Myocyte (in vitro differentiated cells): Measurements from ENCODE around the gene LIMS2. TPM values are rescaled to one million over a fixed set of nuclear protein-coding genes. Genes with fewer than 3 reads are reported as not detected.

ENCODE experiments used
- DNase-seq: peaks from one replicate; pipeline ENCODE4 v3.0.0-alpha.2; 2012; ENCODE audit warnings: low read depth
- polyA plus RNA-seq: library from polyadenylated mRNA; unstranded; fragments of >200 nt; gene quantifications from one replicate; pipeline ENCODE4 v1.2.1, GENCODE V29; 2012; ENCODE audit warnings: missing spikeins
- total RNA-seq: library from RNA; depleted of rRNA; stranded (reverse); fragments of >200 nt; gene quantifications from 2 replicates; pipeline ENCODE4 v1.2.3, GENCODE V29; 2014

Gene LIMS2, protein sequence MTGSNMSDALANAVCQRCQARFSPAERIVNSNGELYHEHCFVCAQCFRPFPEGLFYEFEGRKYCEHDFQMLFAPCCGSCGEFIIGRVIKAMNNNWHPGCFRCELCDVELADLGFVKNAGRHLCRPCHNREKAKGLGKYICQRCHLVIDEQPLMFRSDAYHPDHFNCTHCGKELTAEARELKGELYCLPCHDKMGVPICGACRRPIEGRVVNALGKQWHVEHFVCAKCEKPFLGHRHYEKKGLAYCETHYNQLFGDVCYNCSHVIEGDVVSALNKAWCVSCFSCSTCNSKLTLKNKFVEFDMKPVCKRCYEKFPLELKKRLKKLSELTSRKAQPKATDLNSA
- total RNA-seq, result 6.9 and 8.8 TPM in 2 replicates
- polyA plus RNA-seq, result 121 TPM

DNA sequence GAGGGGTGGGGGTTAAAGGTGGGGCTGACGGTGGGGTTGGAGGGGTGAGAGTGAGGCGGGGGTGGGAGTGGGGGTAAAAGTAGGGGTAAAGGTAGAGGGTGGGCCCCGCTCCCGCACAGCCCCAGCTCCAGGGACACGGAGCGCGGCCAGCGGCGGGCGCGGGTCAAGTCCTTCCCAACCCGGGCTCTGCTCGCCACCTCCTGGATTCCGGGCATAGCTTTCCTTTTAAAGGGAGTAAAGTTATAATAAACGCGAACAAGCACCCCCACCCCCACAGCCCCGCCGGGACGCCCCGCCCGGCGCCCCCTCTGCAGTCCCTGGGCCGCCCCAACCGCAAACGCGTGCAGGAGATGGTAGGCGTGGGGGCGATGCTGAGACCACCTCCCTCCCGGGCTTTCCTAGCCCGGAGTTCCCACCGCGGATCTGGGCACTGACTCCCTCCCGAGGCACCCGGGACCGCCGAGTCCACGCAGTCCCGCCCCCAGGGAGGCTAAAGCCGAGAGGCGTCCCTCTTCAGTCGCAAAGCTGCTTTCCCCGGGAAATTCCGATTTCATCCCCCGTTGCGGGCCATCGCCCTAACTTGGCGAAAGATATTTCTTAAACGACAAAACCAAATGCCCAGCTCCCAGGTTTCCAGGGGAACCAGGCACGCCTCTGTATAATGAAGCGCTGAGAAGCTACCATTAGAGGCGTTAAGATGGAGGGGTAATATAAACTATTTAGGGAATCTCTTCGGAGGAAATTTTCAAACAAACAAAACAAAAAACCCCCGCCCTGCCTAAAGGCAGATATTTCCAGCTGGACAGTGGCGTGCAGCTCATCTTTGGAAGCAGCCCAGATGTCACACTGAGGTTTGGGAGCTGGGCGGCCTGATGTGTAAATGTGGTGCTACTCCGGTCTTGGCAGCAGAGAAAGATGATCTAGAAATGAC lies at the start of gene LIMS2:
Gene LIMS2, minus strand, starts transcription at position 200 of the 931 bp plus-strand sequence. CDS start 506 bp downstream, outside the sequence.
- peak; percentile 73 for DNase-seq

DNA sequence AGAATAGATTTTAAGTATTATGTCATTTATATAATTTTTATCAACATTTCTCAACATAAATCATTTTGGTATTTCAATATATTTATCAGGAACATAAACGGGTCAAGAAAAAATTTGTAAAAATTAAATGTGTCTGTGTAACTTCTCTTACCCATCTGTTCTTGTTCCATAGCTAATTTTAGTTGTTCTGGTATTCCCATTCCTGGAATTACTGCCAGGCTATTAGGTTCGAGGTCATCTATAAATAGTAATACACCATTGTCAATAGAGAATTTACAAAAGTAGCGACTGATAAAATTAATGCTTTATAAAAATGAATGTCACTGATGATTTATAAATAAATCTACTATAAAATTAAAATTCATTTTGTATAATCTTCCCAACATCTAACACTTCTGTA lies 47.5 kb upstream of the LIMS2 start:
- DNase-seq, result peak; percentile 37

DNA sequence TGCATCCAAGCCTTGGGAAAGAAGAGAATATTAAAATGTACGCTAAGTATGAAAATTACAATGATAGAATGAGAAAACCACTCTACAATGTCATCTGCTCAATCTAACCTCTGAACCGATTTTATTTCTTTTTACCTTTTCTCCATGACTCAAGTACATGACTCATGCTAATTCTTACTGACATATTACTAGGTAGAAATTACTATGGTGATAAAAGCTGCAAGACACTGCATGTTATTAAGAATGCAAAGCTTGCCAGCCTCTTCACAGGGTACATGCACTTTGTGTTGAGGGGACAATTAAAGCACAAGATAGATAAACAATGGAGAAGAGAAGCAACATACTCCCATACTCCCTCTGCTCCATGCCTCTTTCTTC lies 46.6 kb upstream of the LIMS2 start:
- no peak for DNase-seq

DNA sequence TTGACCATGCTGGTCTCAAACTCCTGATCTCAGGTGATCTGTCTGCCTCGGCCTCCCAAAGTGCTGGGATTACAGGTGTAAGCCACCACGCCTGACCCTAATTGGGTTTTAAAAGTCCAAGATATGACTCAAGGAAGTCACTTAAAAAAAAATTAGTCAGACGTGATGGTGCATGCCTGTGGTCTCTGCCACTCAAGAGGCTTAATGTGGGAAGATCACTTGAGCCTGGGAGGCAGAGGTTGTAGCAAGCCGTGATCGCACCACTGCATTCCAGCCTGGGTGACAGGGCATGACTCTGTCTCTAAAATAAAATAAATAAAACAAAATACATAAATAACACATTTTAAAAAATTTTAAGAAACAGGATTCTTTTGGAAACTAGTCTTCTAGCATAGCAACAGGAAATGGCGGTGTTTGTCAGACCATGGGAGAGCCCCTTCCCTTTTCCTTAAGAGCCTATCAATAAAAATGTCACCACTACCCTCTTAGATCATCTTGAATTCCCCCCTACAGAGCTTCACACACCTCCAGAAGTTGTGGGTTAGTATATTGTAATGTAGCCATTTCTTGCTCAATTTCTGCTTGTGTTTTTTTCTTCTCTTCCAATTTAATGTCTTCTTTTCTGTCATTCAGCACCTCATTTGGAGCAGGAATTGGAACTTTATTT lies 46.1 kb upstream of the LIMS2 start:
- DNase-seq, result peak; percentile 85

DNA sequence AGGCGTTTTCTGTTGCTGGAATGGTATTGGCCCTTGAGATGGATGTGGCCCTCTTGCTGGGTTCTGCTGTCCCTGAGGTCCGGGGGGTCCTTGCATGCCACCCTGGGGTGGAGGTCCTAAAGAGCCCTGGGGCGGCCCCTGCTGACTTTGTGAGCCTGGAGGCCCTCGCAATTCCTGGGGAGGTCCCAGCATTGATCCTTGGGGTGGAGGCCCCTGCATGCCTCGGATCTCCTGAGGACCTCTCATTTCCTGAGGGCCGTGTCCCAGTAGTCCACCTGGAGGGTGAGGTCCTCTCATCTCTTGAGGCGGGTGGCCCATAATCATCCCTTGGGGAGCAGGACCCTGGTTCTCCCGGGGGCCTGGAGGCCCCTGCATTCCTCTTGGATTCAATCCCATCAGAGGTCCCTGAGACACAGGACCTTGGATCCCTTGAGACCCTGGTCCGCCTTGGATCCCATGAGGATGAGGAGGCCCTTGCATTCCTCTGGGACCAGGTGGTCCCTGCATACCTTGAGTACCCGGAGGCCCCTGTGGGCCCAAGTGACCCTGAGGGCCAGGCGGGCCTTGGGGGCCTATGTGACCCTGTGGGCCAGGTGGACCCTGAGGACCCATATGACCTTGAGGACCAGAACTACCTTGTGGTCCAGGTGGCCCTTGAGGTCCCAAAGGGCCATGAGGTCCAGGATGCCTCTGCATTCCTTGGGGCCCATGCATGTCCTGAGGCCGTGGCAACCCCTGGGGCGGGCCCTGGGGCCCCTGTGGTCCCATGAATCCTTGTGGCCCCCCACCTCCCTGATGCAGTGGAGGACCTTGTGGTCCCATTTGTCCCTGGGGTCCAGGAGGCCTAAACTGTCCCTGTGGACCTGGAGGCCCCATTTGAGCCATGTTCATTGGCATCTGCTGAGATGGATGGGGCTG lies 44.2 kb upstream of the LIMS2 start:
- no peak for DNase-seq

DNA sequence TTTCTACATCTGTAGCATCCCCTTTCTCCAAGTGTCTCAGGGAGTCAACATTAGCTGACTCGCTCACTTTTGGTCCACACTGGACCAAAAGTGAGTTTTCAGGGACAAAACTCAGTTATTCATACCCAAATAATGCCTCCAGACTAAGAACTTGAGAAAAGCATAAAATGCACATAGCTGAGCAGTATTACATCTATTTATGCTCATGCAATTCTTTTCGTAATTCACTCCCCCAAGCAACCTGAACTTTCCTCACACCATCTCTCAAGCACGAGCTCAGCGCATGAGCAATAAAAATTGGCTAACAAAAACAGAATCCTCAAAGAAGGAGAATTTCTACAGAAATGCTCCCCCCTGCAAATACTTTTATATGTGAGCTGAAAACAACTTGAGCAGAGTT lies 42.9 kb upstream of the LIMS2 start:
- DNase-seq, result no peak

DNA sequence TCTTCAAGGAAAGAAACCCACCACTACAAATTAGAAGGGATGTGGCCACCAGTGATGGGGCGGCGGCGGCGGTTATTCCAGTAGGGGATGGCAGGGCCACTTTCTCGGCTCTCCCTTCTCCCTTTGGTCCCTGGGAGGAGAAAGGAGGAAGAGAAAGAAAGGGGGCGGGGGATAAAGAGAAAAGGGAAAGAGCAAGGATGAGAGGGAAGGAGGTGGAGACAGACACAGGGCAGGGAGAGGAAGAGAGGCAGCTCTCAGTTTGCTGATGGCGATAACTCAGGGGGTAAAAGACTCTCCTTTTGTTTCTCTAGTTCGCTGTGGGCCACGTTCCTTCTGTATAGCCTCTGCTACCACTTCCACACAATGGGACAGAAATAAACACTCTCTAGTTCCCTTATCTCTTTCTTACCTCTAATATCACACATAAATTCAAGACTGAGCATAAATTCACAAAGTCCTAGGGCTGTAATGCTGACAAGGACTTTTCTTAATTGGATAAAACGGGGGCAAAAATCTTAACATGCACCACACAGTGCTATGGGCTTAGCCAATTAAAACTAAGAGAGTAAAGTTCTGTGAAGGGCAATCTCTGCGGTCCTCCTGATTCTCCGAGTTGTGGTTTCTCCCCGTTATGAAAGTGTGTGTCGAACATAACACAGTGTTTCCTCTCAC lies 40.6 kb upstream of the LIMS2 start:
- no peak for DNase-seq

DNA sequence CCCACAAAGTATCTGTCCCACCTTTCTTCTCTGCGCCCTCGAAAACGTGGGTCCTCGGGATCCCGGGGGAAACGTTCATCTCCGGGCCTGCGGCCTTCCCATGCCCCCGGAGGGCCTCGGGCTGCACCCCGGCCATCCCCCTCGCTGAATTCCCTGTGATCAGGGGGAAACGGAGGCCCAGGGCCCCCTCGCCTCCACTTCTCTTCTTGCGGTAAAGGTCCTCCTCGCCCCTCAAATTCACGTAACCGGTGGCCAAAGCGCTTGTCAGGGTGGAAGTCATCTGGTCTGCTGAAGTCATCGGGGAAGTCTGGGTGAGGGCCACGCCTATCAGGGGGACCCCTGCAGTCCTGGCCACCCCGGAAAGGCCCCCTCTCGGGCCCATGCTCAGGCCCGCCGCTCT lies 38.2 kb upstream of the LIMS2 start:
- DNase-seq, result no peak

DNA sequence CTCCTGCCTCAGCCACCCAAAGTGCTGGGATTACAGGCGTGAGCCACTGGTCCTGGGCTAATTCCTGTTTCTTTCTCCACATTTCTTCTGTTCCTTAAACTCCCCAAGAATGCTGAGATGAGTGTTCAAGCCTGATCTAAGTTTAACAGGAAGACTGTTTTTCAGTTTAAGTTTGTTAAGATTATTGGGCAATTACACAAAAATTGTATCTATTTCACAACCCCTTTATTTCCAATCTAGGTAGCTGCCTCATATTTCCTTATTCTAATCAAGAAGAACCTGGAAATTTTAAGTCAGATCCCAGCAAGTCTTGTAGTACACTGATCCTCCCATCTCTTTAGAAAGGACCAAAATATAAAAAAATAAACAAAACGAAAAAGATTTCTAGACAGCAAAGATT lies 37.7 kb upstream of the LIMS2 start:
- no peak for DNase-seq

DNA sequence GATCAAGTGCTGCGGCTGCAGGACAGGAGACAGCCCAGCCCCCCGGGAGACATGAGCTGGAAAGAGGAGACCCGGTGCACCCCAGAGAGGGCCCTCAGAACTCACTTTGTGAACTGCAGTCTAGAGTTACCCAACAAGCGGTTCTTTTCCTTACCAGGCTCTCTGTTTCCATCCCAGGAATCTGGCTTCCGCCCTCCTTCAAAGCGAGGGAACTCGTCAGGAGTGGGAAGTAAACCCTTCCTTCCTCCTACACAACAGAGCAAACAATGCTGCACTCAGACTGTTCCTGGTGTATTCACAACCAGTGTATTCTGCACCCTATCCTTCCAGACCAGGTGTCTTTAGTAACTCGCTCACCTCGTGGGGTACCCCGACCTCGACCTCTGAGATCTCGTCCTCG lies 34.0 kb upstream of the LIMS2 start:
- no peak for DNase-seq

DNA sequence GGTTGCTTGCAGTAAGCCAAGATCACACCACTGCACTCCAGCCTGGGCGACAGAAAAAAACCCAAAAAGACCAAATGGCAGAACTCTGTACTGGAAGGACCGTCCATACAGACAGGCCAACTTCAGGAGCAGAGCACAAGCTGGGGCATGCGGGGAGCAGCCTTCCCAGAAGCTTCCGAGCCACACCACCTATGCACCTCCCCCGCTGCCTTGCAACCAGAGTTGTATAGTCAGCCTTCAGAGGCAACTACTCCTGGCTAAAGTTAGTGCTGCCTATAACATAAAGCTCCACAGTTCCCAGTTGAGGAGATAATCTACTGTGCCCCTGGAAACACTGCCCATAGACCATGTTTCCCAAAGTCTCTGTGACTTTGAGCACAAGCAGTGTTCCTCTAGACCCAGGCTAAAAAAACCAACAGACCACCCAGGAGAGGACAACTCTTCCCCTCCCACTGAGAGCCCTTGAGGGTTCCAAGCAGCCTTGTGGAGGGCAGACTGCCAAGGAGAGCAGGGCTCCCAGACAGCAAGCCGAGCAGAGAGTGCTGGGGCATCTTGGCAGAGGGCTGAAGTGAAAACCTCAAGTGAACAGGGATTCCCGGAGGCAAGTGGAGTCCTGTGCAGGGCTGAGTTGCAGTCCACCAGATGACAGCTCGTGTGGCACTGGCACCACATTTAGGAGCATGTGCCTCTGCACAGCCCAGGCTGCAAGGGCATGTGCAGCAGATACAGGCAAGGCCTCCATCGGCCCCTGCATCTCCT lies 32.7 kb upstream of the LIMS2 start:
- DNase-seq, result peak; percentile 8

DNA sequence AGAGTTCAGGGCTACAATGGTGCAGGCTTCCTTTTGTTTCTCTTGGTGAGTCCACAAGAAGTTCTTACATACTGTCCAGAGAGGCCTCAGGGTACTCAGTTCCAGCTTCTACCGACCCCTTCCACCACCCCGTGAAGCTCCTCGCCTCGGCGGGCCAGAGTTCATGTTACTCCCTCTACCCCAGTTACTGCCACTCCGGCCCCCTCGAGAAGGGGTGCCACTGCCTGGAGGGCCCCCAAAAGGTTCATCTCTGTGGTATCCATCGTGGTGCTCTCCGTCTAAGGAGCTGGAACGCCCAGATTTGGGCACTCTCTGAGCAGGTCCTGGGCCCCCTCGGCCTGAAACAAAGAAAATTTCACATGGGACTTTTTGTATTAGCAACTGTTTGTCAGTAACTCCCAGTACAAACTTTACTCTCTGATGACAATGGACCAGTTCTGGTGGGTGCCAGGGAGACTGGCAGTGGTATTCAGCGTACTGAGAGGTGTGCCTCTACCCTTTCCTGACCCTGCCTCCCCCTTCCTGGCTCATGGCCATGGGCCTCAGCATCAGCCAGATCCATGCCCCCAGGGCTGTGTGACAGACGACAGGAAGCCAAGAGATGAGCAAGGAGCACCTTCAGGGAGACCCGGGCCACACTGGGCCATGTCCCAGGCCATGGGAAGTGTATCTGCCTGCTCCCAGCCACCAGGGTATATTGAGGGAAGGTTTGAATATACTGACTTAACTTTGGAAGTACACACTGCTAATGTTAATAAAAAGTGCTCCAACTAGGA lies 31.1 kb upstream of the LIMS2 start:
- no peak for DNase-seq

DNA sequence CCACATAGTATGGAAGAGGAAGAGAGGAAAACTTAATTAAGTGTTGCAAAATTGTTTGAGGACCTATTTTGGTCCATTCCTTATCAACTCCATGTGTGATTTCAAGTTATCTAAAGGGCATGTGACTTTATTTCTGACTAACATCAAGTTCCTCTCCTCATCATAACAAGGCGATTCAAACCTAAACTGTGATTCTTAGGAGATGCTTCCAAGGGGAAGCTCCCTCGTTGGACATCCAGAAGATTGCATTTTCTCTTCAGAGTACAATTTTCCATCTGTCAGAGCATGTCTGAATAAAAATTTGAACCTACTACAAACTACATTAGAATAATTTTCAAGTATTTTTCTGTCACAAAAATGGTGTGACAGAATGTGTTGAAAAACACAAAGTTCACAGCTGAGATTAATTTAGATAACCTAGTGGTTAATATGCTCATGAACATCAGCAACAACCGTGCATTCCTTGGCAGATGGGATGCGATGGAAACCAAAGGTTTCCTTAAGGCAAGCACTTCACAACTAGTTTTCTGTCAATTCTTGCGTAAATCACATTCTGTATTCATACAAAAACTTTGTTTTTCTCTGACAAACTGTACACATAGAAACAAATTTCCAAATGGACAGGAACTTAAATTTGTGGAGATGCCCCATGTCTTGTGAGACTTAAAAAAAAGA lies 30.2 kb upstream of the LIMS2 start:
- DNase-seq, result no peak

DNA sequence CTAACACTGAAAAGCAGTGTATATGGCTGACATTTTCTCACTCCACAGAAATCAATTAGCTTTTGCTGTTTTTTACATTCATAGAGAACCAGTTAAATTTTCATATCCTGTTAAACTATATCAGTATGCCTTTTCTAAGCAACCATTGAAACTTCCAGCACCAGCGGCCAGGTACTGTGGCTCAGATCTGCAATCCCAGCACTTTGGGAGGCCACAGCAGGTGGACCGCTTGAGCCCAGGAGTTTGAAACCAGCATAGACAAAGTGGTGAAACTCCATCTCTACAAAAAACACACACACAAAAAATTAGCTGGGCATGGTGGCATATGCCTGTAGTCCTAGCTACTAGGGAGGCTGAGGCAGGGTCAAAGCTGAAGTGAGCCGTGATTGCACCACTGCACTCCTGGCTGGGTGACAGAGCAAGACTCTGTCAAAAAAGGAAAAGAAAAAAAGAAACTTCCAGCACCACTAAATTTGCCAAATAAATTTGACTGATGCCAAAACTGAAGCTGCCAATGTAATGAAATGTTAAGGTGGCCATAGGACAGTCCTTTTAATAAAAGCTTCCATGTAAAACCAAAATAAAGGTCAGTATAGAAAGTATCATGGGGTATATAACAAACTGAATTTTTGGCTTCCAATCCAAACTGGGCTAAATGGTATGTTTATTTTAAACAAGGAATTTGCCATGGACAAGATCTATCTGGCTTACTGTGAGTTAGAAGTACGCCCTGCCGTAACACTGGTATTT lies 29.5 kb upstream of the LIMS2 start:
- no peak for DNase-seq

DNA sequence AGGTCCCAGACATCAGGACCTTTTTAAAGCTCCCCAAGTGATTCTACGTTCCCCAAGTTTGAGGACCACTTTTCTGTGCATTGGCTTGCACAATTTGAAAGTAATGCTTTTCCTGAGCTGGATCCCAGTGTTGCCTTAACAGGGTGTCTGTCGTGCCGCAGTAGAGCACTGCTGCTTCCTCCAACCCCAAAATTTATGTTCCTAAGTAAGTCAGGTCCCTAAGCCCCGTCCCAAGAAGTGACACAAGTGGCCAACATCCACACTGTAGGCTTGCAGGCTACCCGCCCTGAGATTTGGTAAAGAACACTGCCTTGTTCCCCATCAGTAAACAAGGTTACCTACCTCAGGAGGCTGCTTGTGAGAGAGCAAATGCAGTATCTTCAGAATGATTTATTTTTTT lies 28.0 kb upstream of the LIMS2 start:
- DNase-seq, result no peak

DNA sequence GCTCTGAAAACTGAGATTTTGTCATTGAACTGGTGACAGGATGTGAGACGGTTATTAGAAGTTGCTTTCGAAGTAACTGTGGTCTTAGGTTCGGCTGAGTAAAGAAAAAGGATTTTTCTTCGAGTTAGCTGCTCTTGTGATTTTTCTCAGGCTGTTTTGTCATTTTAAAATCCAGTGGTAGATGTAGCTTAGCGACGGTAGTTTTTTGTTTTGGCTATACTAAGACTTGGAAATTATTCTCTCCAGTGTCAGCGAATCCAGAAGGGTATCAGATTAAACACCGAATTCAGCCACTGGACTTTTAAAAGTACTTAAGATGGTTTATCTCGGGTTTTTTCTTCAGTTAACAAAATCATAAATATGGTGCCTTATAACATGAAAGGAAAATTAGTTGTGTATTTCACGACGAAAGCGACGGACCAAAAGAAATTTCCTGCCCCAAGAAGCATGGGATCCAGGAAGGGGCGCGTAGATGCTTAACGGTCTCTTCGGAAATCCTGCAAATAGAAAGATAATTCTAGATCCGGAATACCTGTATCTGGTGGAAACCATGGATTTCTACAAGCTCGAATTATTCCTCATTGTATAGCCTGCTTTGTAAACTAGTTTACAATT lies 27.2 kb upstream of the LIMS2 start:
- no peak for DNase-seq
